Ovary (tissue), 9 donors: ENCODE measurements around the gene KCNJ10. TPM values are rescaled to one million over a fixed set of nuclear protein-coding genes. Genes with fewer than 3 reads are reported as not detected.
"Not testable (repeated sequence)": the region's sequence is repeated elsewhere in the genome, so short reads cannot be mapped to it uniquely, and the experiment has no call there.

Experiments used
- DNase-seq, 5 donors: peaks; one replicate each; pipeline ENCODE4 v3.0.0-alpha.2; 2019 to 2020
- H3K27ac ChIP-seq, 2 donors: fragments of 200-600 bp; one replicate each; pipeline versions ENCODE4 v1.5.1 to v1.8.0; 2019 to 2022
- H3K27me3 ChIP-seq: fragments of 200-600 bp; one replicate; pipeline ENCODE4 v1.8.0; 2022
- H3K36me3 ChIP-seq: fragments of 200-600 bp; sonication (generic); one replicate; pipeline ENCODE4 v1.5.1; 2019
- H3K4me1 ChIP-seq: one replicate; pipeline ENCODE4 v1.8.1; 2013; ENCODE audit warnings: mild to moderate bottlenecking, moderate library complexity; ENCODE audit not compliant: insufficient read depth
- H3K4me3 ChIP-seq: fragments of 200-600 bp; sonication (generic); one replicate; pipeline ENCODE4 v1.5.1; 2017
- H3K9me3 ChIP-seq, 2 donors: fragments of 200-600 bp in 1 of 2; sonication (generic) in 1 of 2; one replicate each; pipeline versions ENCODE4 v1.5.1 to v1.8.1; 2013 to 2019; ENCODE audit warnings: mild to moderate bottlenecking in 1 of 2, moderate library complexity in 1 of 2
- EP300 ChIP-seq: sonication (generic); formaldehyde crosslinking; IDR thresholded peaks from one replicate; pipeline ENCODE4 v1.6.1; 2017; ENCODE audit warnings: antibody characterized with exemption
- POLR2A ChIP-seq: fragments of 450-650 bp; IDR thresholded peaks from one replicate; pipeline ENCODE4 v1.6.1; 2017; ENCODE audit warnings: antibody characterized with exemption, mild to moderate bottlenecking, moderate library complexity
- WGBS, 3 donors: extraction: QIAGEN DNeasy Blood & Tissue Kit in 1 of 3; methylation state at CpG; one replicate each; pipeline versions ENCODE4 v1.1.5 to v1.1.7; 2013 to 2017; 5-methylcytosine and 5-hydroxymethylcytosine counted together
- intact Hi-C, 4 donors: fragments of 100-400 bp; cut with DNase I; formaldehyde crosslinking; loops; one replicate each; pipeline versions ENCODE4 v1.11.0 to v1.15.1; 2022 to 2023
- polyA plus RNA-seq, 2 donors: library from polyadenylated mRNA; stranded (reverse); fragments of 200-250 nt in 1 of 2; fragments of 350-450 nt in 1 of 2; fragmentation: Illumina TruSeq in 1 of 2; extraction: RNeasy Lipid Tissue Mini Kit (QIAGEN cat#74804) in 1 of 2; gene quantifications; one replicate each; pipeline ENCODE4 v1.2.3, GENCODE V29; 2013 to 2014
- total RNA-seq, 7 donors: library from RNA; depleted of rRNA in 2 of 7; stranded (reverse); fragments of >200 nt in 2 of 7; fragmentation: NEBNext Ultra II Directional in 3 of 7; extraction: Animal tissue kit (Norgen Biotek cat#: 25700) in 3 of 7; gene quantifications; one replicate each; pipeline versions ENCODE4 v1.1.0 to v1.2.4, GENCODE V29; 2016 to 2023
- TF ChIP-seq, protein P1 (sequence below), 3 donors: fragments of 450-650 bp in 2 of 3; fragments of 200-600 bp in 1 of 3; IDR thresholded peaks; one replicate each; pipeline versions ENCODE4 v1.5.1 to v1.8.0; 2016 to 2022; ENCODE audit warnings: antibody characterized with exemption in 3 of 3, mild to moderate bottlenecking in 1 of 3
- donor health status: DM: no; HTN: no; CAD: no; lungs with moderate emphysema.
- donor health status: DM: no; HTN: no; CAD: no.
- donor health status: Bipolar disorder and iron deficiency.
- donor health status: DM: yes; HTN: yes; CAD: no.
- donor health status: DM: no; HTN: no; CAD: no.
- donor health status: DM: yes; HTN: yes; CAD: no.

Gene KCNJ10
- total and polyA plus RNA-seq, 9 donors, result 0.02 to 0.28 (median 0.17) TPM; not detected in 5

DNA sequence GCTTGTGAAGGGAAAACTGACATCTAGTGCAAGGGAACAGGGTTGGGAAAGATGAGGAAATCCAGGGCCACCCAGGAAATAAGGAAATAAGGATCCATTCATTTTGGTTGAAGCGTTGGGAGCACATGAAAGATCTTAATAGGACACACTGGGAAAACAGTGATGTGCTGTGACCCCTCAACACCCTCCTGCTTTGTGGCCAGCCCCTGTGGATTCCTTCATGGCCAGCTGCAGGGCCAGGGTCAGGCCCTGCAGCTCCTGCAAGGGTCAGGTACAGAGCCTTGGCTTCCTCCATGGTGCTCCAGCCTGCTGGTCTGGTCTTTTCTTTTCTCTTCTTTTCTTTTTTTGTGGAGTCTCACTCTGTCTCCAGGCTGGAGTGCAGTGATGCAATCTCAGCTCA is 19.3 kb downstream of the KCNJ10 start:
- intact Hi-C loops, result no loop called here
- H3K36me3 ChIP-seq, result no peaks in the 10 kb centered on the region
- no peaks in the 10 kb centered on the region for H3K9me3 ChIP-seq
- TF ChIP-seq EP300 (no peak), POLR2A (no peak)
- TF ChIP-seq, protein P1, sequence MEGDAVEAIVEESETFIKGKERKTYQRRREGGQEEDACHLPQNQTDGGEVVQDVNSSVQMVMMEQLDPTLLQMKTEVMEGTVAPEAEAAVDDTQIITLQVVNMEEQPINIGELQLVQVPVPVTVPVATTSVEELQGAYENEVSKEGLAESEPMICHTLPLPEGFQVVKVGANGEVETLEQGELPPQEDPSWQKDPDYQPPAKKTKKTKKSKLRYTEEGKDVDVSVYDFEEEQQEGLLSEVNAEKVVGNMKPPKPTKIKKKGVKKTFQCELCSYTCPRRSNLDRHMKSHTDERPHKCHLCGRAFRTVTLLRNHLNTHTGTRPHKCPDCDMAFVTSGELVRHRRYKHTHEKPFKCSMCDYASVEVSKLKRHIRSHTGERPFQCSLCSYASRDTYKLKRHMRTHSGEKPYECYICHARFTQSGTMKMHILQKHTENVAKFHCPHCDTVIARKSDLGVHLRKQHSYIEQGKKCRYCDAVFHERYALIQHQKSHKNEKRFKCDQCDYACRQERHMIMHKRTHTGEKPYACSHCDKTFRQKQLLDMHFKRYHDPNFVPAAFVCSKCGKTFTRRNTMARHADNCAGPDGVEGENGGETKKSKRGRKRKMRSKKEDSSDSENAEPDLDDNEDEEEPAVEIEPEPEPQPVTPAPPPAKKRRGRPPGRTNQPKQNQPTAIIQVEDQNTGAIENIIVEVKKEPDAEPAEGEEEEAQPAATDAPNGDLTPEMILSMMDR (IDR thresholded peaks at IDR 0.05), result no peak
- H3K4me3 ChIP-seq, result no peak overlapping the region
- DNase-seq, result no peak
- no peak overlapping the region for H3K27ac ChIP-seq
- 81 to 94% (median 84%) methylated on average over 1 of the region's 1 CpG for WGBS, 3 donors
- H3K4me1 ChIP-seq, result peaks cover 2% of the 10 kb centered on the region
- H3K27me3 ChIP-seq, result no peaks in the 10 kb centered on the region

DNA sequence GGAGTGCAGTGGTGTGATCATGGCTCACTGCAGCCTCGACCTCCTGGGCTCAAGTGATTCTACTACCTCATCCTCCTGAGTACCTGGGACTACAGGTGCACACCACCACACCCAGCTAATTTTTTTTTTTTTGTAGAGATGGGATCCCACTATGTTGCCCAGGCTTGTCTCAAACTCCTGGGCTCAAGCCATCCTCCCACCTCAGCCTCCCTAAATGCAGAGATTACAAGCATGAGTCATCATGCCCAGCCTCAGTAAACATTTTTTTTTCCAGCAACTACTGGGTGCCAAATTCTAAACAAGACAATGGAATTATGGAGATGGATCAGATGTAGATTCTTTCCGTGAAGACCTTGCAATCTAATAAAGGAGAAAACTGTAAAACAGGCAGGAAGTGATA is 19.8 kb downstream of the KCNJ10 start:
- WGBS, 3 donors, result 61 to 70% (median 63%) methylated on average over 2 of the region's 2 CpGs
- H3K27ac ChIP-seq, H3K27me3 ChIP-seq, H3K9me3 ChIP-seq, H3K4me1 ChIP-seq, H3K36me3 ChIP-seq, DNase-seq, H3K4me3 ChIP-seq, intact Hi-C loops: not testable (repeated sequence)

DNA sequence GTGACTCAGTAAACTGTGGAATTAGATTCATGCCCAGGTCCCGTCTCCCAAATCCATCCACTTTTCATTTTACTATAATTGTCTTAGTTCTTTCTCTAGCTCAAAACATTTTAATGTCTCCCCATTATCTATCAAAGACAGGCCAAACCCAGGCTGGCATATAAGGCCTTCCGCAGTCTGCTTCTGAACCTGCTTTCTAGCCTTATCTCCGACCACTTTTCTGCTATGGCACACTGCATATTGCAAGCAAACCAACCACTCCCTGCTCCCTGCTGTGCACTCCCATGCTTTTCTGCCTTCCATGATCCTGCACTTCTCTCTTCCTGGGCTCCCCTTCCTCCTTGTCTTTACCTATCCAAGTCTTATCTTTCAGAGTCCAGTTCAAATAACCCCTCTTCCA is 20.9 kb downstream of the KCNJ10 start:
- TF ChIP-seq POLR2A (no peak), EP300 (no peak)
- Histone ChIP-seq H3K4me1 (peaks cover 2% of the 10 kb centered on the region), H3K4me3 (no peak overlapping the region), H3K27me3 (no peaks in the 10 kb centered on the region), H3K27ac (no peak overlapping the region), H3K9me3 (no peaks in the 10 kb centered on the region), H3K36me3 (no peaks in the 10 kb centered on the region)
- intact Hi-C loops, result no loop called here
- WGBS, 3 donors, result 78 to 90% (median 78%) methylated on average over 3 of the region's 3 CpGs
- DNase-seq, result no peak

DNA sequence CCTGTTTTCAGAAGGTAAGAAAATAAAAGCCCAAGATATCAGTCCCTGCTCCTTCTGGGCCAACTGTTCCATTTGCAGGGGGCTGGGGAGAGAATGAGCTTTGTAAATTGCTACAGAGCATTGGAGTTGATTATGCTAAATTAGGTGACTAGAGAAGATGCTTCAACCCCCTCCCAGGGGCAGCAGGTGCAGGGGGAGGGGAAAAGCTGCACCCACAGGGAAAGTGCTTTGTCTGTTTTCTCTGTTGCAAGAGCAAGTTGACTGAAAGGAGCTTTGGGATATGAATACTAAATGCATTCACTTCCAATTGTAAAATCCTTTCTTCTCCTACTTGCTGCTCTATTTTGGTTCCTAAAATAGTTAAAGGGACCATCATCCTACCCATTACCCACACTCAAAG is 21.6 kb downstream of the KCNJ10 start:
- TF ChIP-seq POLR2A (no peak), EP300 (no peak)
- TF ChIP-seq, protein P1 (IDR thresholded peaks at IDR 0.05), result no peak
- Histone ChIP-seq H3K4me3 (no peak overlapping the region), H3K27ac (no peak overlapping the region), H3K4me1 (peaks cover 2% of the 10 kb centered on the region), H3K36me3 (no peaks in the 10 kb centered on the region), H3K27me3 (no peaks in the 10 kb centered on the region), H3K9me3 (no peaks in the 10 kb centered on the region)
- no peak for DNase-seq
- intact Hi-C loops, result no loop called here

DNA sequence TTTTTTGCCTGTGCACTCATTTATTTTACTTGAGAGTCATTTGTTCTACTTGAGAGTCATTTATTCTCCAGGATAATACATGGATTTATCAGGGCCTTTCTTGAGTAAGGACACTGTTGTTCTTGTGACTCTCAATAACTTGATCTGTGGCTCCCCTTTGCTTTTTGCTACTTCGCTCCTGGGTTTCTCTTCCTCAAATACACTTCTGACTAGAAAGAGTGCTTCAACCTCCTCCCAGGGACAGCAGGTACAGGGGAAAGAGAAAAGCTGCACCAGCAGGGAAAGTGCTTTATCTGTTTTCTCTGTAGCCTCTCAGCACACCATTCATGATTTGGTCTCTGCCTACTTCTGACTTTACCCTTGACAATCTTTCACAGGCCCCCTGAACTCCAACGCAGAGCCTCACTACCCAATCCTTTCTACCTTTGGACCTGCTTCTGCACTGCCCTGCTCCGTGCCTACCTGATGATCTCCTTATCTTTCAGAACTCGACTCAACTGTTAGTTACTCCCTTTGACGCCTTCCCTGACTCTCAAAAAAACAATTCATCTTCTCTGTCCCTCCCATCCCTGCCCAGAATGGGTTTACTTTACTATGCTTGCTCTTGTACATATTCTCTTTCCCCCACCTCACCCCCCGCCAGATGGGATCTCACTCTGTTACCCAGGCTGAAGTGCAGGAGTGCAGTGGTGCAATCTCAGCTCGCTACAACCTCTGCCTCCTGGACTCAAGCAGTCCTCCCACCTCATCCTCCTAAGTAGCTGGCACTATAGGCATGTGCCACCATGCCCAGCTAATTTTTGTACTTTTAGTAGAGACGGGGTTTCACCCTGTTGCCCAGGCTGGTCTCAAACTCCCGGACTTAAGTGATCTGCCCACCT is 22.6 kb downstream of the KCNJ10 start:
- H3K27me3 ChIP-seq, result no peaks in the 10 kb centered on the region
- H3K9me3 ChIP-seq, result no peaks in the 10 kb centered on the region
- H3K27ac ChIP-seq, result no peak overlapping the region
- WGBS, 3 donors, result 46 to 59% (median 51%) methylated on average over 9 of the region's 9 CpGs
- TF ChIP-seq EP300, result no peak
- TF ChIP-seq, protein P1 (IDR thresholded peaks at IDR 0.05), result no peak
- no peak for TF ChIP-seq POLR2A
- peaks cover 2% of the 10 kb centered on the region for H3K4me1 ChIP-seq
- H3K4me3 ChIP-seq, result no peak overlapping the region
- intact Hi-C loops, result no loop called here
- no peak for DNase-seq
- no peaks in the 10 kb centered on the region for H3K36me3 ChIP-seq
